IMR-90 (cell line): ENCODE measurements around the gene BPNT1.

Source experiments
- CEBPB ChIP-seq: IDR thresholded peaks from 2 replicates; pipeline ENCODE4 v1.6.1; 2012; ENCODE audit warnings: low read depth, low read length, improper control_type of control experiment
- POLR2A ChIP-seq: IDR thresholded peaks from 2 replicates; pipeline ENCODE4 v1.6.1; 2012; ENCODE audit warnings: mild to moderate bottlenecking, low read depth, low read length
- RAD21 ChIP-seq: IDR thresholded peaks from 2 replicates; pipeline ENCODE4 v1.6.1; 2012; ENCODE audit warnings: low read length, improper control_type of control experiment
- RFX5 ChIP-seq: IDR thresholded peaks from 2 replicates; pipeline ENCODE4 v1.8.0; 2012; ENCODE audit warnings: low read depth, mild to moderate bottlenecking, low read length, moderate library complexity
- SMC3 ChIP-seq: fragments of 150-350 bp; IDR thresholded peaks from 2 replicates; pipeline ENCODE4 v1.6.1; 2016; ENCODE audit warnings: low read depth, mild to moderate bottlenecking, antibody characterized with exemption, low read length, moderate library complexity
- TF ChIP-seq, protein P1 (sequence below): conservative IDR thresholded peaks from 2 replicates; pipeline ENCODE4 v1.5.1; 2012; ENCODE audit warnings: mild to moderate bottlenecking, low read depth, low read length, improper control_type of control experiment
- TF ChIP-seq, protein P2 (sequence below): fragments of 150-350 bp; IDR thresholded peaks from 2 replicates; pipeline ENCODE4 v1.6.1; 2016; ENCODE audit warnings: low read depth, mild to moderate bottlenecking, low read length, moderate library complexity, borderline replicate concordance

DNA sequence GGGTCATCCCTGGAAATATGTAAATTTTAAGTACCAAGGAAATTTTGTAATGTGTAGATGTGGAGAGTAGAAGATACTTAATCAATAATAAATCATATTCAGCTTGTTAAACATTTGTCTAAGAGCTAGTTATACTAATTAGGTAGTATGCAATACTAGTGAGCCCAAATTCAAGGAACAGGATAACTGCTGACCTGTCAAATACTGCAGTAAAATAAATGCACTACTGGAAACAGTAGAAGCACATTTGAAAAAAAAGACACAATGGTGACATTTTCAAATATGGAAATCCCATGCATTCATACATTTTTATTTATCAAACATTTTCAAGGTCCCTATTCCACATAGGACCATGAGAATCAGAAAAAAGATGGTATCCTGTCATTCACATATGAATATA is 70.5 kb downstream of the BPNT1 start:
- TF ChIP-seq, protein P1, sequence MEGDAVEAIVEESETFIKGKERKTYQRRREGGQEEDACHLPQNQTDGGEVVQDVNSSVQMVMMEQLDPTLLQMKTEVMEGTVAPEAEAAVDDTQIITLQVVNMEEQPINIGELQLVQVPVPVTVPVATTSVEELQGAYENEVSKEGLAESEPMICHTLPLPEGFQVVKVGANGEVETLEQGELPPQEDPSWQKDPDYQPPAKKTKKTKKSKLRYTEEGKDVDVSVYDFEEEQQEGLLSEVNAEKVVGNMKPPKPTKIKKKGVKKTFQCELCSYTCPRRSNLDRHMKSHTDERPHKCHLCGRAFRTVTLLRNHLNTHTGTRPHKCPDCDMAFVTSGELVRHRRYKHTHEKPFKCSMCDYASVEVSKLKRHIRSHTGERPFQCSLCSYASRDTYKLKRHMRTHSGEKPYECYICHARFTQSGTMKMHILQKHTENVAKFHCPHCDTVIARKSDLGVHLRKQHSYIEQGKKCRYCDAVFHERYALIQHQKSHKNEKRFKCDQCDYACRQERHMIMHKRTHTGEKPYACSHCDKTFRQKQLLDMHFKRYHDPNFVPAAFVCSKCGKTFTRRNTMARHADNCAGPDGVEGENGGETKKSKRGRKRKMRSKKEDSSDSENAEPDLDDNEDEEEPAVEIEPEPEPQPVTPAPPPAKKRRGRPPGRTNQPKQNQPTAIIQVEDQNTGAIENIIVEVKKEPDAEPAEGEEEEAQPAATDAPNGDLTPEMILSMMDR: no peak
- TF ChIP-seq POLR2A (no peak), RAD21 (no peak), CEBPB (no peak), RFX5 (no peak), SMC3 (no peak)
- TF ChIP-seq, protein P2, sequence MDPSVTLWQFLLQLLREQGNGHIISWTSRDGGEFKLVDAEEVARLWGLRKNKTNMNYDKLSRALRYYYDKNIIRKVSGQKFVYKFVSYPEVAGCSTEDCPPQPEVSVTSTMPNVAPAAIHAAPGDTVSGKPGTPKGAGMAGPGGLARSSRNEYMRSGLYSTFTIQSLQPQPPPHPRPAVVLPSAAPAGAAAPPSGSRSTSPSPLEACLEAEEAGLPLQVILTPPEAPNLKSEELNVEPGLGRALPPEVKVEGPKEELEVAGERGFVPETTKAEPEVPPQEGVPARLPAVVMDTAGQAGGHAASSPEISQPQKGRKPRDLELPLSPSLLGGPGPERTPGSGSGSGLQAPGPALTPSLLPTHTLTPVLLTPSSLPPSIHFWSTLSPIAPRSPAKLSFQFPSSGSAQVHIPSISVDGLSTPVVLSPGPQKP: no peak
